ENCODE results near the gene SPRR5.

The SPRR5 gene

DNA sequence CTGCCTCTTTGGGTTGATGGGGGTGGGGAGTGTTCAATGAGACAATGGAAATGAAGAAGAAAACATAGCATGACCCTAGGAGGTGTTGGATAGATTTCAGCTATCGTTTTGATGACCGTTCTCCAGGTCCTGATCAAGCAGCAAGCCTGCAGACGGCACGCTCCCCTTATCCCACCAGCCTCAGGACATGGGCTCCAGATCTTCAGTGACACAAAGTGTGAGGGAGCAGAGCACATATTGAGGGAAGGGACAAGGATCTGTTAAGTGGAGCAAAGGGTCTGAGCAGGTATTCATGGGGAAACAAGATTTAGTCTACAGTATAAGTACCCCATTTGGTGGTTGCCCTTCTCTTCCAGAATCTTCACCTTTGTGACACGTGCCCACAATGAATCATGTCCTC lies 4.7 kb downstream of the SPRR5 start:
- DNase-seq: no peak

DNA sequence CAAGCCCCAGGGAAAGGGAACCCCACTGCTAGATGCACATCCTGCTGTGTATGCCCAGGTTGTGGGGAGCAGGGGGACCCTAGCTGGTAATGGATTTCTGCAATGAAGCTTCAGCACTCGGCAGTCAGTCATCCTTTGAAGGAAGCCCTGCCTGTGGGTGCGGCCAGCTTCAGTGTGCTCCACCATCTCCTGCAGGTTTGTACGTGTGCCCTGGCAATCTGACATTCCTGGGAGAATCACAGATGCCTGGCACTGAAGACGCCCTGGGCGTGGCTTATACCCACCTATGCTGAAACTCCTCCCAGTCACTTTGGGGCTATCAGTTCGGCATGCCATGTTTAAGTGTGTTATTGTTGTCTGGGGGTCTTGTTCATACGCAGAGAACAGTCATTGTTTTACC lies 6.8 kb downstream of the SPRR5 start:
- DNase-seq: no peak

DNA sequence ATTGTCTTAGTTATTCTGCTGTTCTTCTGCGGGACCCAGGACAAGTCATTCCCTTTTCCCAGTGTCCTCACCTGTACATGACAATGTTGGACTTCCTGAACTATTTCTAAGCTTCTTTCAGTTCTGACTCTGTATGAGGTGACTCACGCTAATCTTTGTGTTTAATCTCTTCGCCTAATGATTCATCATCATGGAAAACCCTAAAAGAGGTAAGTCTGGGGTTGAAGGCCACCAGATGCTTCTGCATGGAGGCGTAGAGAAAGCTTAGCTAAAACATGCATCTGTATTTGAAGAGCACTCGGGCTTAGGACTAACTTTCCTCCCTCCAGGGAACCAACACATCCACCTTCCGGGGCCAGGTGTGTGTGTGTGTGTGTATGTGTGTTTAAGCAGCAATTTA lies 7.4 kb downstream of the SPRR5 start:
- no peak for DNase-seq

DNA sequence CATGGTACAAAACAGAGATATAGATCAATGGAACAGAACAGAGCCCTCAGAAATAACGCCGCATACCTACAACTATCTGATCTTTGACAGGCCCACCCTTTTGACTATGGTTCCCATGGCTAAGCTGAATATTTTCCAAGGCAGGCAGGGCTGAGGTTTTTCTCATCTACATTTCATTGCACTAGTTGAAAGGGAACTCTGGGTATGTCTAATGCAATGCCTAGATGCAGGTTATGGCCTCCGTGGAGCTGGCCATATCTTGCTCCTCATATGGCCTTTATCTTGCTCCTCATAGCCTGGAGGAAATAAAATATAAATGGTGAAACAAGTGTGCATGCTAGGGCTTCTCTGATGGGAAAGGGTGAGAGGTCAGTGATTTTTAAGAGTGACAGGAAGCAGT lies 10.6 kb downstream of the SPRR5 start:
- DNase-seq: no peak

DNA sequence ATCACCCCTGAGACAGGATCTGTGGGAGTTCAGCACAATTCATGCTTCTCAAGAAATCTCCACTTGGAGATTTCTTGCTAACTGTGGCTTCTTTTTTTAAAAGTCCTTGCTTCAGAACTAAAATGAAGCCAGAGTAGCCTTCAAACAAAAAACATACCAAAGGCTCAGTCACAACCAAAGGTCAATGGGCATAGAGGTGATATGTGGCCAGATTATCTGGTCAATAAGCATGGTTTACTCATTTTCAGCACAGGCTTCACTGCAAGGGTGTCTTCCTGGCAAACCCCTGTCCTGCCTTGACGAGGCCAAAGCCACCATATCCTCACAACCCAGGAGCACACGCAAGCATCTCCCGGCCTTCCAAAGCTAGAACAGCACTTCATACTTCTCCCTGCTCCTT lies 12.3 kb downstream of the SPRR5 start:
- DNase-seq: no peak

DNA sequence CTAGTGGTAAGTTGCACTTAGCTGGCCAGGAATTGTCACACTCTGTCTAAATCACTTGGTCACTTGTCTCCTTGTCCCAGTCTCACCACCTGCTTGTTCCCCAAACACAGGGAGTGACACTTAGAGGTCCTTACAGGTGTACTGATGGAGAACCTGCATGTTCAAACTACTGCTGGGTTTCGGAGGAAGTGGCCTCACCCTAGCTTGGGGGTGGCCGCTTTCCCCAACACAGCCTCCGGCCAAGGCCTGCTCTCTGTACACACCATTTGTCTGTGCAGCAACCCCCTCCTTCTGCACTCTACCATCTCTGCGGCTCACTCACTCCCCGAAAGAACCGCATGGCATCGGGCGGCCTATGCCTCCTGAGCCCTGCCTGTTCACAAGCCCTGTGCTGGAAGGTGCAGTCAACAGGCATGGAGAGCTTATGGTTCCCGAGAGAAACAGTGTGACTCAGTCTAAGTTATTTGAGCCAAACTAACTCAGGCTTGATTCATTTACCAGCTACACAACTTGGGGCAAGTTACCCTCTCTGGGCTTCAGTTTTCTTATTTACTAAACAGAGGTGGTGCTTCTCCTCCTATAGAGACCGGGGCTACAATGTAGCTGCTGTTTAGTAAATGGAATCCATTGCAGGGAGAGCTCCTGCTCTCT lies 12.9 kb downstream of the SPRR5 start:
- no peak for DNase-seq

DNA sequence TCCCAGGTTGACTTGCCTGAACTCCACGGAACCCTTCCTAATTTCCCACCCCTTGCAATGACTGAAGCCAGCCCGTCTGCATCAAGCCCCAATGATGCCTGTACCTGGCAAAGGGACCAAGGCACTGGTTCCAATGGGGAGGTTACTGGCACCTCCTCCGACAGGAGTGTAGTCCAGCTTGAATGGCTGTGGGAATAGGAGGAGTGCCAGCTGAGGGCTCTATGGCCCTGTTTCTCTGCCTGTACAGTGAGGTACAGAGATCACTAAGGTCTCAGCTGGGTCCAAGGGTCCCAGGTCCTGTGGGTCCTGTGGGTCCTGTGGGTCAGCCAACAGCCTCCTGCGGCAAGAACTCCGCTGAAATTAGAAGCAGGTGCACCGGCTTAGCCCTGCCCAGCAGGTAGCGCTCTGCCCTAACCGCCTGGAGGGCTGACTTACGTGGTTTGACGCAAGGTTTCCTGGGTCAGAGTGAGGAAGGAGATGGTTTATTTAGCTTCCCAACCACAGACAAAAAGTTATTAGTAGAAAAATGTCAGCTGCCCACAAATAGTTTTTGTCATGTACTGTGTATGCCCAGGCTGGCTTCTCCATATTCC lies 13.5 kb downstream of the SPRR5 start:
- DNase-seq: no peak

DNA sequence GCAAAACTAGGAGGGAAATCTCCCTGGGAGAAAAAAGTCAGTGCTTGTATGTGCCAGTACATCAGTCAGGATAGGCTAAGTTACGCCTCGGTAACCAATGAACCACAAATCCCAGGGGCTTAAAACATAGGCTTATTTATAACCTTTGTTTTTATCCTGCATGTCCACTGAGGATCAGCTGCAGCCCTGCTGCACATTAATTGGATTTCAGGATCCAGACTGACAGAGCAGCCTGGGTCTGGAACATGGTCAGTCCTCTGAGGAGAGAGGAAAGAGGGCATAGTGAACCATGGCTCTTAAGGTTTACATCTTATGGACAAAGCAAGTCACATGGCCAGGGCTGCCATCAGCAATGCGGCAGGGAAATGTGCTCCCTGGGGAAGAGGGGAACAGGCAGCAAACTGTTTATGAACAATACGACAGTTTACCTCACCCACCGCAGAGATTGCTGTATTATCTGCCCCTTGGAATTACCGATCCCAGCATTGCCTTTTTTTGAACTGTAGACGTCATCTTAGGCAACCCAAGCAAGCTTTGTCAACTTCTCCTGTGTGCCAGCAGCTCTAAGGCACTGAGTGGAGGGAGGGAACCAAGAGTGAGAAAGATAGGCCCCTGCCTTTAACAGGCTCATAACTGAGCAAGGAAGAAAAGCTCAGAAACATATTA lies 14.4 kb downstream of the SPRR5 start:
- DNase-seq: no peak

DNA sequence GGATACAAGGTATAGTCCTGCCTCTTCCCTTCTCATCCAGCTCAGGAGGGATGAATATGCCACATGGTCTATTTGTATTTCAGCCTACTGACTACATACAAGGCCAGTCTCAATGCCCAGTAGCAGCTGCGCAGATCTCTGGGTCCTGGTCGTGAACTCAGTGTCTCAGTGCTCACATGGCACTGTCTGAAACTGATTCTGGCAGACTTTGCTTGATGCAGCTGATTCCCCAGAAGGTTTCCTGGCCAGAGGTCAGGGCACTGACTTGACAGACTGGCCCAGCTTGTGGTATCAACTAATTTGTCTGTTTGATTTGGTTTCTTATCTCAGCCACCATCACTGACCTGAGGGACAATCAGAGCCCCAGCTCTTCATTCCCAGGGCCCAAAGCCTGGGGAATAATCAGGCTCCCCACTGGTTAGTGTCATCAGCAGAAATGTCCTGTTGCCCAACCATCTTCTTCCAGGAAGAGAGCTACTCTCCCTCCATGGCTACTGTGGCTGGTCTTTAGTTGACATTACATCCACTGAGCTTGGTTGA lies 15.9 kb downstream of the SPRR5 start:
- DNase-seq: no peak

DNA sequence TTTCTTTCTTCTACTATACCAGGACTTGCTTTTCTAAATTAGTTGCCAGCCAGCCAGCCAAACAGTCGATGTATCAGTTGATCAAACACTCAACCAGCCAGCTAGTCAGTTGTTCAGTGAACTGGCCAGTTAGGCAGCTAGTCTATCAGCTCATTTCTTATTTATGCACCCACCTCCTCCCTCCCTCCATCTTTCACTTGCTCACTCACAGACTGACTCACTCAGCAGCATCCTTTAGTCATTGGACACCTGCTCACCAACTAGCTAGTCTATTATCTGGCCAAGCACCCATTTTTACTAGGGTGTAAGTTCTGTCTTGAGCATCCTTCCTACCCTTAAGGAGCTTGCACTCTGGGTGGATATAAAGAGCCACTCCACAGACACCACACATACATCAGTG lies 17.5 kb downstream of the SPRR5 start:
- DNase-seq: no peak

DNA sequence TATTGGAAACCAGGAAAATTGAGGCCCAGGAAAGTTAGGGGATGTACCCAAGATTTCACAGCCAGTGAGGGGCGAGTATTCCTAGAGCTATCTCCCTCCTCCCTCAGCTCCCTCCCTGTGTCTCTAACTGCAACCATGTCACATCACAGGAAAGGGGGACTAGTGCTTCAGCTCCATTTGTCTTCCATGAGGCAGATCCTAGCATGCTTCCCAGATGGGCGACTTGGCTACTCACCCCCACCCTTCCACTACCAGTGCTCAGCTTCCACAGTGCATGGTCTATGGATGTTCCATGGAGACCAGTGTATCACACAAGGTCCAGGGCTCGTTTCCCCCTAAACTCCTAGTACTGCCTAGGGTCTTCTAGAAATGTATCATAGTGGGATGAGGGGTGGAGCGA lies 18.8 kb downstream of the SPRR5 start:
- no peak for DNase-seq

DNA sequence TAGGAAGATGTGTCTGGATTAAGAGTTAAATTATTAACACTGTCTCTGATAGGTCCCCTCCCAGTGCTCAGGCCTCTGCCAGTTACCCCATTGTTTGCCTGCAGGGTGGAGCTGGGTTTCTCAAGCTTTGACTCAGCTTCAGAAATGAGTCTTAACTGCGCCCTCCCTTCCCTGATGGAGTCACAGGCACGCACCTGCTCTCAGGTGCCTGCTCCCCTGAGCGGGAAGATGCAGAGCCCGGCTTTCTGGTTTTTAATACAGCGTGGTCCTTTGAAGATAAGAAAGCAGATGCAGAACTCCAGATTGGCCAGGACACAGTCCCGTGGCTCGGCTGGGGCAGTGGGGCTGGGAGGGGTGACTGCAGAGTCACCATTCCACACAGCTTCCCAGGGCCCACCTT lies 20.2 kb downstream of the SPRR5 start:
- no peak for DNase-seq

DNA sequence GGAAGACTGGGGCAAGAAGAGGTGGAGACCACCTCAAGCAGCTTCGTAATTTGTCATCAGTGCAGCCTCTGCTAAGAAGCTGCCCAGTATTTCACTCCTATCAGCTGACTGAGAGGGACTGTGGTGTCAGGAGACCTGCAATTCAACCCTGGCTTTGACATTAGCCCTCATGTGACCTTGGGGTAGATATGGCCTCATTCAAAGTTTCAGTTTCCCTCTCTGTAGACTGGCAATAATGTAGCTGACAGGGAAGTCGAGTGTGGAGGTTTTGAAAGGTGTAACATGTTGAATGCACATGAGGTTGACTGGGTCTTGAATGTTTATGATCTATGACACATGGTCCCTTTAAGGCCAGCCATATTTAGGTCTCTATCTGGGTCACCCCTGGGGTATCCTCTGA lies 21.2 kb downstream of the SPRR5 start:
- DNase-seq: no peak

DNA sequence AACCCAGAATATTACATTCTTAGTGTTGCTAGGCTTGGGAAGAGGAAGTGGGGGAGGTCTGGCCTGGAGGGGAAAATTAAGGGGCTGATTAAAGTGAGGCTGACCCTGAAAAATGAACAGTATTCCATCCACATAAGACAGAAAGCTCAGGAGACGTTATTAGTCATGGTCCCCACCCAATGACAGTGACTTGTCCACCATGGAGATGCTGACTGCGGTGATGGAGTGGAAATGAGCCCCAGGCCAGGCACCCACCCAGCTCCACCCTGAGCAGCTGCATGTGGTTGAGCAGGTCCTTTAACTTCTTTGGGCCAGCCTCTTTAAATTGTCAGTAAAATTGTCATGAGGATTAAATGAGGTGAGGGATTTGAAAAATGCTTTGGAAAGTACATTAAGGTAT lies 22.0 kb downstream of the SPRR5 start:
- DNase-seq: no peak

DNA sequence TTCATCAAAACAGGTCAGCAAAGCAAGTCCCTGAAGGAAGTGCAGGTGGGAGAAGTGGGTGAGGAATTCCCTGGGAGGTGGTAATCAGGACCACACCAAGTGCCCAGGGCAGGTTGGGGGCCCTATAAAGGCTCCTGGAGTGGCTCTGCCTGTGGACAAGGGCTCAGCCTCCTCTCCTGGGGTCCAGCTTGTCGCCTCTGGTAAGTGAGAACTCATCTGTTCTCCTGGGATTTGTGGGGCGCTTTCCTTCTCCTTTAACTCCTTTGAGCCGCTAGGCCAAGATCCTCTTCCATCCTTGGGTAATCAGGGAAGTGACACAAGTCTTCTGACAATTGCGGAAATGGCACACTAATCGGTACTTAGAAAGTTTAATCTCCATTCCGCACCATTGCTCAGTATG lies 23.5 kb downstream of the SPRR5 start, which contains the start of gene SPRR4:
SPRR4 (plus strand) TSS at position 154 of the 400 bp plus-strand sequence. CDS start 1,243 bp downstream, outside the sequence.
- DNase-seq: no peak

DNA sequence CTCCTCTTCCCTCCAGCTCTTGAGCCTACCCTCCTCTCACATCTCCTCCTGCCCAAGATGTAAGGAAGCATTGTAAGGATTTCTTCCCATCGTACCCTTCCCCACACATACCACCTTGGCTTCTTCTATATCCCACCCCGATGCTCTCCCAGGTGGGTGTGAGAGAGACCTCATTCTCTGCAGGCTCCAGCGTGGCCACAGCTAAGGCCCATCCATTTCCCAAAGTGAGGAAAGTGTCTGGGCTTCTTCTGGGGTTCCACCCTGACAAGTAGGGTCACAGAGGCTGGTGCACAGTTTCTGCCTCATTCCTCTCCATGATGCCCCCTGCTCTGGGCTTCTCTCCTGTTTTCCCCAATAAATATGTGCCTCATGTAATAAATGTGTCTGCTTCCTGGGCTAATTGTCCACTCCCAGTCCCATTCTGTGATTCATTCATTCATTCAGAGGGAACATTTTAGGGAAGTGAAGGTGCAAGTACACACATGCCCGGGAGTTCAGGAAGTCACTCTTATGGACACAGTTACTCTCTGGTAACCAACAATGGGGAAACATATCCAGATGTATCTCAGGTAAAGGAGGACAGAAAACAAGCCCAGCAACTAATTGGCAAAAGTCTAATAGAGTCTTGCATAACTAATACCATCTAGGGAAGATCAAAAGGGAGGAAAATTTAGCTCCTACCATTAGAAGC lies 25.3 kb downstream of the SPRR5 start:
- DNase-seq: no peak

DNA sequence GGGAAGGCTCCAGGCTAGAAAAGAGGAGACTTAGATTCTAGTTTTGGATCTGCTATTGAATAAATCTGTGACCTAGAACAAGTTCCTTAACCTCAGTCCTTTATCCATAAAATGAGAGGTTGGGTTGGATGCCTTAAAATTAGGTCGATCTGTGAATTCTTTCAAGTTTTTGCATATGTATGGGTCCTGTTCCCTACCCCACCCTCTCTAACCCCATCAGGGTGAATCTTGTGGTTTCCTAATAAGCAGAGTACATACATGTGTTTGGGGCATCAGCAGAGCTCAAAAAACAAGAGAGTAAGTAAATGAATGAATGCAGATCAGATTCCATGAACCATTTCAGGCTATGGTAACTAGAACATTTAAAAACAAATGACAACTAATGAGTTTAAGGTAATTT lies 29.7 kb downstream of the SPRR5 start:
- no peak for DNase-seq

DNA sequence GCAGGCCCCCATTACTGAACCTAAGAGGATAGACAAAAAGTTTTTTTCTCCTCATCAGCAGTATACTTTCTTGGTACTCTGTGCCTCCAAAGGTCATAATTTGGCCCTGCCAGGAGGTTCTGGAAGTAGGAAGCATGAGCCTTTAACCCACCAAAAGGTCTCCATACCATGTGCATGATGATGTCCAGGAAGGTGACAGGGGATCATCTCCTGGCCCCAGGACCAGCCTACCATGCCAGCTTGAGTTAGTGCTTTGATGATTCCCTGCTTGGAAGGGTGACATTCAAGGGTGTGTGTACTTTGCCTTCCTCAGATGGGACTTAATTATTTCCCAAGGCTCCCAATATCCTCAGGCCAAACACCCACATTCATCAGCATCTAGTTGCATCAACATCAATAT lies 30.6 kb downstream of the SPRR5 start:
- no peak for DNase-seq

DNA sequence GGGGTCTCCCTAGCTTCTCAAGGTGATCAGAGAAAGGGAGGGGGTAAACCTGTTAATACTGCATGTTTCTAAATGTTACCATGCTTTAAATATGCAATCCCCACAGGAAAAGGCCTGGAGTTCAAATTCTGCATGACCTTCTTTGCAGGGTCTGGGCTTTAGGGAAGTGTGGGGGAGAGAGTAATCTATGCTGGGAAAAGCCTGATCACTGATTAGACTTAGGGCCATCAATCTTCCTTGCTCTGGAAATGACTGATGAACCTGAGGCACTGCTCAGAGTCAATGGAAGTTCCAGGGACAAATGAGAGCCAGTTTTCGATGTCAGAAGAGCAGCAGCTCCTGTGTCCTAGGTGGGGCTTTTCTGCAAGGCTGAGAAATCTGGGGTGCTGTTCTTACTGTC lies 33.7 kb downstream of the SPRR5 start:
- no peak for DNase-seq

DNA sequence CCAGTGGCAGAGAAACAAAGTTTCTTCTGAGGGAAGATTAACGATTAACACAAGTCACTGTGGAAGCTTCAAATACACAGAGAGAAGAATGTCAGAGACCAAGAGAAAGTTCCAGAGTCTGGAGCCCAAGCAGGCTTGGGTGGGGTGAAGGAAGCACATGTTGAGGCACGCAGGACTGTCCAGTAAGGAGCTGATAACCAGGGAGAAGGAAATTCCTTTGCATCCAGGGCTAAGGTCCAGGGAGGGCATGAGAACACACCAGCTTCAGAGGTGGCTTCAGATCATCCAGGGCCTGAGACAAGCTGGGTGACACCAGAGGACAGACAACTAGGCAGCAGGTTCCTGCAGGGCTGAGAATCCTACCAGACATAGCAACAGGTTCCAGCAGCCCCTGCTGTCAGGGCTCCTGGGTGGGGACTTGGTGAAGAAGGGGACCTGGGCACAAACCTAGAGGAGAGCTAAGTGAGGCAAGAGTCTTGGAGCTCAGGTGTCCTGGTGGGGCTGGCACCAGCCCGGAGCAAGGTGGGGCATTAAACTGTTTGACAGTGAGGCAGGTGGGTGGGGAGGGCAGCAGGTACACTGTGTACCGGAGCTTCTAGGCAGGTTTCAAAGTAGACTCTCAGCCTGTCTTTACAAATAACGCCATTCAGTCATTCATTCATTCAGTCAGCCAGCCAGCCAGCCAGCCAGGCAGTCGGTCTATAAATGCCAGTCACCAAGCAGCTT lies 34.3 kb downstream of the SPRR5 start:
- DNase-seq: no peak

DNA sequence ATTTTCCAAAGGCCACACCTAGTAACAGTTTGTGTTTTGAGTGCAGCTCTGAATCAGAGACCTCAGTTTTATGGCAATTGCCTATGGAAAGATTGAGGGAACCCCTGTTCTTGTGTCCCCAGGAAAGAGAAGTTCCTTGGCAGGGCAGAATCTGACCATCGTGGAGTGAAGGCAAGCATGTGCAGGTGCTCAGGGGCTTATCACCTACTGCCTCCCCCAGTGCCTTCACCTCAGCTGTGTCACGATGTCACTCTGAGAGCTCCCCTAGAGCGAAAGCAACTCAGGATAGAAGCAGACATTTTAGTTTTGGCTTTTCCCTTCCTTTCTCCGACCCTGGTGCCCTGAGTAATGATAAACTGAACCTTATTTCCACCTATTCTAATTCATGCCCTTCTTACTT lies 35.1 kb downstream of the SPRR5 start:
- DNase-seq: no peak

DNA sequence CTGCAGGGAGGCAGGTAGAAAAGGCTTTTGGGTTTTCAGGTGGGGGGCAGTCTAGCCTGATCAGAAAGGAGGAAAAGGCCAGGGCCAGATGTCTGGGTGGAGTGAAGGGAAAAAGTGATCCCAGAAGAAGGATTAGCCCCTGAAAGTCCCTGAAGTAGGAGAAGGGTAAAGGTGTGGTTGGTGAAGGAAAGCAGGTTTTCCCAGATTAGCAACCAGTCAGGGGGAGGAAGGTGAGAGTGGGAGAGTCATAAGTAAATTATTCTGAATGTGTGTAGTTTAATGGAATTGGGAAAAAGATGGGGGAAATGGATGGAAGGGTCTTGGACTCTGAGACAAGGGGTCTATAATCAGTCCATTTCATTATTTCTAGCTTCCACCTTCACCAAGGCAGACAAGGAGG lies 36.2 kb downstream of the SPRR5 start:
- DNase-seq: no peak

DNA sequence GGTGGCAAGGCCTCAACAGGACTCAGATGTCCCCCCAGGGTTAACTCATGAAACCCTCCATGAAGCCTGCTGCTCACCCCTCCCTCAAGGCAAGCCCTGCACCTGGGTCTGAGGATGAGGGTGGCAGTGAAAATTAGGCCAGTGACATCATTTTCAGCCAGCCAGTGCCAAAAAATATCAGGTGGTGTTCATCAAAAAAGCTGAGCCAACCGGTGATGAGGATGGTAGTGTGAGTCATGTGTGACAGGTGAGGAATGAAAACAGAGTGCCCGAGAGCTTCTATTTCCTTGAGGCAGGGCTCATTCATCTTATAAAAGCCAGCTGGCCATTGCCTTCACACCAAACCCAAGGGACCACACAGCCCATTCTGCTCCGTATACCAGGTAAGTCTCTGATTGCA lies 36.7 kb downstream of the SPRR5 start, which contains the start of gene SPRR1A:
SPRR1A (plus strand) TSS at position 339 of the 400 bp plus-strand sequence. CDS start 1,150 bp downstream, outside the sequence.
- no peak for DNase-seq
